Activated naive CD8-positive, alpha-beta T cell treated with anti-CD3 and anti-CD28 coated beads, Interleukin-2, amount 50 U/mL, for 16 hours (primary cell): Measurements from ENCODE around the gene CDC42BPG.

Experiments used
- DNase-seq: peaks from one replicate; pipeline ENCODE4 v3.0.0-alpha.2; 2020; ENCODE audit warnings: low read depth, low spot score

CDC42BPG gene

GRCh38 chr11:64864473-64865285 is 20.2 kb upstream of the CDC42BPG start:
- DNase-seq: no peak

- no peak for DNase-seq
Observed at GRCh38 chr11:64864135-64864472, 19.7 kb upstream of the CDC42BPG start.

- no peak for DNase-seq
Observed at GRCh38 chr11:64863391-64864060, 19.1 kb upstream of the CDC42BPG start.

DNA sequence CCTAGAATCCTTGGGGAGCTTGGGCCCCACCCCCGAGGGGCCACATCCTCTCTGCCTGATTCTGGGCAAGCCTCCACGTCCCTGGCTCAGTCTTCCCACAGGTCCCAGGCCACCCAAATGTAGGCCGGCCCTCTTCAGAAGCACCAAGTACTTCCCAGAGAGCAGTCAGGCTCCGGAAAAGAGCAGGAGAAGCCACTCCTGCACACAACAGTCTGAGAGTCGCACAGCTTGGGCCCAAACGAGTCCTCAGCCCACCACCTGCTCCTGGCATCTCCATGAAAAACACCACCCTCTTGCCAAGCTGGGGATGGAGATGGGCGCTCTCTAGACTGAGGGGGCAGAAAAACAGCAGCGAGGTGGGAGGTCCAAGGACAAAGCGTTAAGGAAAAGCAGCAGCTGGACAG is 18.5 kb upstream of the CDC42BPG start:
- no peak for DNase-seq

DNA sequence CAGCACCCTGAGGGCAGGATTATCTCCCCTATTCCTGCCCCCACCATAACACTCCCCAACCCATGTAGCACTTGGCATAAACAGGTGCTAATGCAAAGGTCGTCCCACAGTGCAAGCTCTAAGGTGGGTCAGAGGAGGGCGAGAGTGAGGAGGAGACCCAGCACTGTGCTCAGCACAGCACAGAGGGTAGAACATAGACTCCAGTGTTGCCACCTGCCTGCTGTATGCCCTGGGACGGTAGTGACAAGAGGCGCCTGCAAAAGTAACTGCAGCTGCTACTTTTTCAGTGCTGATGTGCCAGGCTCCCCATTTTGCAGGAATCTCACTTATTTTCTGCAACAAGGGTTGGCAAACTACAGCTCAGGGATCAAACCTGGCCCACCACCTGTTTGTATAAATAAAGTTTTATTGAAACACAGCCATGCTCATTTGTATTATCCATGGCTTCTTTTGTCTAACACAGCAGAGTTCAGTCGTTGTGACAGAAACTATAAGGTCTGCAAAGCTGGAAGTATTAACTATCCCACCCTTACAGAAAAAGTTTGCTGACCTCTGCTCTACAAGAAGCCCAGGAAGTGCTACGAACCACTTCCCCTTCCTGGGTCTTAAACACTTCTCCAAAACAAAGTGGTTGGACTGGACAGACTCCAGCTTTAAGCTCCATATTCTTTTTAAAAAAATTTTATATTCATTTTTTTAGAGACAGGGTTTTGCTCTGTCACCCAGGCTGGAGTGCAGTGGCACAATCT is 16.9 kb upstream of the CDC42BPG start:
- no peak for DNase-seq

- no peak for DNase-seq
Observed at GRCh38 chr11:64859542-64860414, 15.3 kb upstream of the CDC42BPG start.

DNA sequence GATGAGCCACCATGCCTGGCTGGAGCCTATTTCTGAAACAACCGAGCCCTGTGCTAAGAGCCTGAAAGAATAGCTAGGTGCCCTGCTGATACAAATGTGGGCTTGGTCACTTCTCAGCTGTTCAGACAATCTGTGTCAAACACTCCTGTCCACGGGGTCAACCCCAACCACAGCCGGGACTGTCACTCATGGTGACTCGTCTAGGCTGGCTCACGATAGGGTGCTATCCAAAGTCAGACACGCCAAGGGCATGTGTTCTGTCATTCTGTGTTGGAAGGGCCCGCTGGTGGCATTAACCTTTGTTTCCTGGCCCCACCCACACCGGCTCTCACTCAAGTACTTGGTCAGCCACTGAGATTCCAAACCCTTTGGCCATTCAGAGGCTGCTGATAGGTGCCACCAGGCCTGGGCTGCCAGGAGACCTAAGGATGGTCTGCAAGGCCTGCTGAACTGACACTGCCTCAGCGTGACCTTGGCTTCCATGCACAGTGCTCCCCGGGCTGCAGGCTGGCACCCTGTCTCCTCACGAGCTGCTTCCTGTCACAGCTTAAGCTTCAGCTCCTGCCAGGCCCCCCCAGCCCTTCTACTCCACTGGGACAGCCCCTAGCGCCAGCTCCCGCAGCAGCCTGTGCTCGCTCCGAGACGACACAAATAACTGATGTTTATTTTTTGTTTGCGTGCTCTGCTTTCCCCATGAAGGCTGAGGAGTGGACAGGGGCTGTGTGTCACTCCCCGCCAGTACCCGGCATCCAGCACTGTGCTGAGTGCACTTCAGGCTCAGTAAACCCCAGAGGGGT is 14.2 kb upstream of the CDC42BPG start:
- no peak for DNase-seq

DNA sequence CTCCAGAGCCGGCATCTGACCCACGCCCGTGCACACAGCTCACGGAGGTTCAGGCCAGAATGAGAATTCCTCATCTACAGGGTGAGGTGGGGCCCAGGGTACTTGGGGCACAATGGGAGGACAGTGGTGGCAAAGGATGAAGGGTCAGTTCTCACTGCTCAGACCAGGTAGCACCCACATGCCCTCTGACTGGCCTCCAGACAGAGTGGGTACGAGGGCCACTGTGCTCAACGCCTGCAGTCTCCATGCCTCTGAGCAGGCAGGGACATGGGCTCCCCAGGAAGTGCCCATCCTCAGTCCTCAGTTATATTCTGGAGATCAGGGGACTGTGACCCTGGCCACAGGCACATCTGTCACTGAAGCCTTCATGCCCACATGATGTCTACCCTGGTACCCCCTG is 13.0 kb upstream of the CDC42BPG start:
- DNase-seq: no peak

DNA sequence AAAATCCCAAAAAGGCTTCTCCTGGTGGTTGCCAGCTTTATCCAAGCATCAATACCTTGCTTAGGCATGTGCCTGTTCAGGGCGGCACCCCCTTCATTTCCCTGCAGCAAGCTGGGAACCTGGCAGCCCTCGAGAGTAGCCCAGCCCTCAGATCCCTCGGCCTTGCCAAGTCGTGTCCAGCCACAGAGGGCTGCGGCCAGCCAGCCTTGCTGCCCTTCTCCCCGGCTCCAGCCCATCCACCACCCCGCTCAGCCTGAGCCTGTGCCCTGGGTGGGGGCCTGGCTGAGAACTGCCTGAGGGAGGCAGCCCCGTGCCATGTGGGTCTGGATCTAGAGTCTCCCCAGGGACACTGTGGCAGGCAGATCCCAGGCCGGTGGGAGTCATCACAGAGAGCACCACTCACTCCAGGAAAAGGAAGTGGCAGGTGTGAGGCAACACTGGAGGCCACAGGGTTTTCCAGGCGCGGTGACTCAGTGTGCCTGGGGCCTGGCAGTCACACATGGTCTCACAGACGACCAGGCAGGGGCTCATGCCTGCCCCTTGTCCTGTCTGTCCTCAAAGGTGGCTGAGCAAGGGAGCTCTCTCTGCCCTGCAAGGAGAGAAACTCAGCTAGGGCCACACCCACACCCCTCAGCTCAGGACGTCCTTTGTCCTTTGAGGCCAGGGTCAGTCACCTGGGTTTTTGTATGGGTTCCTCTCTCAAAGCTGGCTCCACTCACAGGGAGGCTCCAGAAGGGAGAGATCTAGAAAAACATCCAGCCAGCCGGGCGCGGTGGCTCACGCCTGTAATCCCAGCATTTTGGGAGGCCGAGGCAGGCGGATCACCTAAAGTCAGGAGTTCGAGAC is 12.2 kb upstream of the CDC42BPG start:
- DNase-seq: no peak

DNA sequence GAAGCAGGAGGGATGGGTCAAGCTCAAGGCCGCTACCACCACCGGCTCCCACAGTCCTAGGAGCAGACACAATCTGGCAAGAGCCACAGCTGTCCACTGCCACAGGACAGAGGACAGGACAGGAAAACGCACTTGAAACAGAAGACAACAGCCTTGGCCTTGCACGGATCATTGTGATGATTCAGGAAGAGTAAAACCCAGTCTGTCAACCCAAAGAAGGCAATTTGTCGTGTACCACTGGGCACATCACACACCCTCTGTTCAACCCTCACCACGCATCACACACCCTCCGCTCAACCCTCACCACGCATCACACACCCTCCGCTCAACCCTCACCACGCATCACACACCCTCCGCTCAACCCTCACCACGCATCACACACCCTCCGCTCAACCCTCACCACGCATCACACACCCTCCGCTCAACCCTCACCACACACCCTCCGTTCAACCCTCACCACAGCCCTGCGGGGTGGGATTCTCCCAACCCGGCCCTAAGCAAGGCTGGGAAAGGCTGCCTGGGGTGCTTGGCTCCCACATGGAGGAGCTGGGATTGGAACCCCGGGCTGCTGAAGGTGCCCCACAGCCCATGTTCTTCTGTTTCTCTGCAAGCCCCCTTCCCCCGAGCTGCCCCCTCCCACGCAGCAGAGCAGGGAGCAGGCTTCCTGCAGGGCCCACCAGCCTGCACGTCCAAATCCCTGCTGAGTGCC is 11.3 kb upstream of the CDC42BPG start:
- no peak for DNase-seq

- DNase-seq: no peak
Observed at GRCh38 chr11:64854534-64855502, 10.4 kb upstream of the CDC42BPG start.

GRCh38 chr11:64854157-64854533 is 9.7 kb upstream of the CDC42BPG start:
- DNase-seq: no peak

DNA sequence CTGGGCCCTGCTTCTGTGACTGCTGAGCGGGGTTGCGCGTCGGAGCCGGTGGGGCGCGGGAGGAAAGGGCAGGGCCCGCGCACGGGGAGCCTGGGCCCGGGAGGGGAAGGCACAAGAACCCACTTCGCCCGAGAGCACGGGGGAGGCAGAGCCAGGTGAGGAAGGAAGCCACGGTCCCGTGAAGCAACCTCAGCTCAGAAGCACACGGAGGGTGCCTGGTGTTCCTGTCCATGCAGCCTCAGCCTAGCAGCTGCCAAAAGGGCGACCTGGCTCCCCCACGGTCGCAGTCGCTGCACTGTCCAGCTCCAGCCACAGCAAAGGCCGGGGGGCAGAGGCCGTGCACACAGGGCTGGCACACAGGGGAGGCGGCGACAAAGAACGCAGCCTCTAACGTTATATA is 9.3 kb upstream of the CDC42BPG start:
- DNase-seq: no peak

GRCh38 chr11:64852804-64853509 is 8.5 kb upstream of the CDC42BPG start:
- DNase-seq: no peak

- DNase-seq: no peak
Observed at GRCh38 chr11:64851831-64852351, 7.4 kb upstream of the CDC42BPG start.

DNA sequence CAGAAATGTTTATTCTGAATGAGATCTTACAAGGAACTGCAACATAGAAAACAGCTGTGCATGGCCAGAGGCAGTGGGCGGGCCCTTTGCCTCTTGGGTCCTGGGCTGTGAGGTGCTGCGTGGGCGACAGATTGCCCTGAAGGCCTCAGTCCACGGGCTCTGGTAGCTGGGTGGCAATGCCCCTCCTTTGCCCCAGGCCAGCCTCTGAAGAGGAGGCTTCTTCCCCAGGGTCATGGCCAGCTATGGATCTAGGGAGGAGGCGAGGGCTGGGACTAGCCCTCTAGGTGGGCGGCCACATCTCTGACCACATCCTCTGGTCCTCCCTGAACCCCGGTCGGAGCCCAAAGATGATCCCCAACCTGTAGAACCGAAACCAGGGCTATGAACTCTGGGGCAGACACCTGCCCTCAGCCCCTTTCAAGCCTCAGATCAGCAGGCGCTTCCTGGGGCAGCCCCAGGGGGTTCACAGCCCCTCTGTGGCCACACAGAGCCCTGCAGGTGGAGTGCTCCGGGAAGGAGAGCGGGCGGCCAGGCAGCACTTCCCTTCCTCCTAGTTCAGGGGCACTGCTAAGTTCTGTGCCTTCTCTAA is 6.6 kb upstream of the CDC42BPG start:
- DNase-seq: no peak
